ENCODE results near the gene NOC4L.

NOC4L gene

GRCh38 chr12:132154341-132154761 is 10.1 kb downstream of the NOC4L start:
- H3K4me2 ChIP-seq (ENCODE audit: low read length) = no peak overlapping the region
- H3K9ac ChIP-seq (ENCODE audit: low read length) = no peak overlapping the region
- H3K27me3 ChIP-seq (ENCODE audit: insufficient read depth, low read length) = no peaks in the 10 kb centered on the region
- H3F3A ChIP-seq (ENCODE audit: insufficient read depth, low read length) = peaks cover 12% of the 10 kb centered on the region; the same call in 1 of the 2 replicates
- H3K27ac ChIP-seq (ENCODE audit: low read depth, low read length, poor library complexity, severe bottlenecking) = no peak overlapping the region
- peaks cover 45% of the 10 kb centered on the region for H3K36me3 ChIP-seq (ENCODE audit: insufficient read depth, low read length)
- no peaks in the 10 kb centered on the region for H4K20me1 ChIP-seq (ENCODE audit: insufficient read depth, low read length)
- no peaks in the 10 kb centered on the region for H3K4me1 ChIP-seq (ENCODE audit: insufficient read depth, low read length, severe bottlenecking)
- TF ChIP-seq, protein P1, sequence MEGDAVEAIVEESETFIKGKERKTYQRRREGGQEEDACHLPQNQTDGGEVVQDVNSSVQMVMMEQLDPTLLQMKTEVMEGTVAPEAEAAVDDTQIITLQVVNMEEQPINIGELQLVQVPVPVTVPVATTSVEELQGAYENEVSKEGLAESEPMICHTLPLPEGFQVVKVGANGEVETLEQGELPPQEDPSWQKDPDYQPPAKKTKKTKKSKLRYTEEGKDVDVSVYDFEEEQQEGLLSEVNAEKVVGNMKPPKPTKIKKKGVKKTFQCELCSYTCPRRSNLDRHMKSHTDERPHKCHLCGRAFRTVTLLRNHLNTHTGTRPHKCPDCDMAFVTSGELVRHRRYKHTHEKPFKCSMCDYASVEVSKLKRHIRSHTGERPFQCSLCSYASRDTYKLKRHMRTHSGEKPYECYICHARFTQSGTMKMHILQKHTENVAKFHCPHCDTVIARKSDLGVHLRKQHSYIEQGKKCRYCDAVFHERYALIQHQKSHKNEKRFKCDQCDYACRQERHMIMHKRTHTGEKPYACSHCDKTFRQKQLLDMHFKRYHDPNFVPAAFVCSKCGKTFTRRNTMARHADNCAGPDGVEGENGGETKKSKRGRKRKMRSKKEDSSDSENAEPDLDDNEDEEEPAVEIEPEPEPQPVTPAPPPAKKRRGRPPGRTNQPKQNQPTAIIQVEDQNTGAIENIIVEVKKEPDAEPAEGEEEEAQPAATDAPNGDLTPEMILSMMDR (IDR thresholded peaks at IDR 0.05; ENCODE audit: low read length) = no peak
- TF ChIP-seq EZH2 (IDR thresholded peaks at IDR 0.05; ENCODE audit: borderline replicate concordance, low read length) = no peak
- no peaks in the 10 kb centered on the region for H3K9me2 ChIP-seq (ENCODE audit: low read depth, low read length)
- no peak overlapping the region for H2AFZ ChIP-seq (ENCODE audit: low read length)
- no peak overlapping the region for H3K4me3 ChIP-seq (ENCODE audit: low read depth, low read length, poor library complexity, severe bottlenecking)
- H3K79me2 ChIP-seq (ENCODE audit: insufficient read depth, low read length) = no peaks in the 10 kb centered on the region
- peaks cover 3% of the 10 kb centered on the region; the same call in 1 of the 2 replicates for H3K9me3 ChIP-seq (ENCODE audit: low read length)

GRCh38 chr12:132154941-132155770 is 10.9 kb downstream of the NOC4L start:
- no peak for TF ChIP-seq EZH2 (IDR thresholded peaks at IDR 0.05; ENCODE audit: borderline replicate concordance, low read length)
- TF ChIP-seq, protein P1 (IDR thresholded peaks at IDR 0.05; ENCODE audit: low read length) = no peak
- Histone ChIP-seq H3K4me3 (ENCODE audit: low read depth, low read length, poor library complexity, severe bottlenecking) (no peak overlapping the region), H3K36me3 (ENCODE audit: insufficient read depth, low read length) (peaks cover 41% of the 10 kb centered on the region)

GRCh38 chr12:132155771-132156572 is 11.7 kb downstream of the NOC4L start:
- Histone ChIP-seq H3K4me2 (ENCODE audit: low read length) (no peak overlapping the region), H3K9me3 (ENCODE audit: low read length) (peaks cover 3% of the 10 kb centered on the region; the same call in 1 of the 2 replicates)

More at GRCh38 chr12:132154941-132155770, 10.9 kb downstream of the NOC4L start:
- Histone ChIP-seq H3K9ac (ENCODE audit: low read length) (no peak overlapping the region), H3K9me3 (ENCODE audit: low read length) (peaks cover 3% of the 10 kb centered on the region; the same call in 1 of the 2 replicates), H3F3A (ENCODE audit: insufficient read depth, low read length) (peaks cover 12% of the 10 kb centered on the region; the same call in 1 of the 2 replicates), H3K27me3 (ENCODE audit: insufficient read depth, low read length) (no peaks in the 10 kb centered on the region), H4K20me1 (ENCODE audit: insufficient read depth, low read length) (no peaks in the 10 kb centered on the region), H3K27ac (ENCODE audit: low read depth, low read length, poor library complexity, severe bottlenecking) (no peak overlapping the region), H3K79me2 (ENCODE audit: insufficient read depth, low read length) (no peaks in the 10 kb centered on the region), H3K4me1 (ENCODE audit: insufficient read depth, low read length, severe bottlenecking) (no peaks in the 10 kb centered on the region), H3K9me2 (ENCODE audit: low read depth, low read length) (no peaks in the 10 kb centered on the region), H3K4me2 (ENCODE audit: low read length) (no peak overlapping the region), H2AFZ (ENCODE audit: low read length) (no peak overlapping the region)

More at GRCh38 chr12:132155771-132156572, 11.7 kb downstream of the NOC4L start:
- Histone ChIP-seq H3K79me2 (ENCODE audit: insufficient read depth, low read length) (no peaks in the 10 kb centered on the region), H3K9me2 (ENCODE audit: low read depth, low read length) (no peaks in the 10 kb centered on the region), H4K20me1 (ENCODE audit: insufficient read depth, low read length) (no peaks in the 10 kb centered on the region), H3K9ac (ENCODE audit: low read length) (no peak overlapping the region), H2AFZ (ENCODE audit: low read length) (no peak overlapping the region), H3K36me3 (ENCODE audit: insufficient read depth, low read length) (peaks cover 37% of the 10 kb centered on the region), H3K27ac (ENCODE audit: low read depth, low read length, poor library complexity, severe bottlenecking) (no peak overlapping the region), H3K4me1 (ENCODE audit: insufficient read depth, low read length, severe bottlenecking) (no peaks in the 10 kb centered on the region), H3K27me3 (ENCODE audit: insufficient read depth, low read length) (no peaks in the 10 kb centered on the region), H3K4me3 (ENCODE audit: low read depth, low read length, poor library complexity, severe bottlenecking) (no peak overlapping the region), H3F3A (ENCODE audit: insufficient read depth, low read length) (peaks cover 12% of the 10 kb centered on the region; the same call in 1 of the 2 replicates)
- no peak for TF ChIP-seq EZH2 (IDR thresholded peaks at IDR 0.05; ENCODE audit: borderline replicate concordance, low read length)
- TF ChIP-seq, protein P1 (IDR thresholded peaks at IDR 0.05; ENCODE audit: low read length) = no peak
